HCT116 (cell line): ENCODE data around the gene C11orf52. TPM values are rescaled to one million over a fixed set of nuclear protein-coding genes. Genes with fewer than 3 reads are reported as not detected.

ENCODE experiments used
- ATAC-seq: fragments of 200-7000 bp; cut with Tn5 transposase; 2 replicates; pipeline ENCODE4 v1.9.1; 2020; ENCODE audit warnings: mild to moderate bottlenecking, moderate library complexity
- BruUV-seq: library from RNA; stranded (reverse); fragments of 400-500 nt; replicated peaks from 2 replicates; lab custom pipeline; 2021; lab: Mats Ljungman, UMichigan
- CTCF ChIA-PET: fragments of 300-600 bp; sonication (Branson Sonifier 250); formaldehyde crosslinking; loops from one replicate; lab custom pipeline; 2021; ENCODE audit warnings: antibody characterized with exemption; lab: Charles Lee
- POLR2A ChIA-PET: fragments of 300-600, 350-600 bp; sonication (Branson Sonifier 250); formaldehyde crosslinking; loops from one replicate; lab custom pipeline; 2021; ENCODE audit warnings: antibody characterized with exemption; lab: Charles Lee
- RAD21 ChIA-PET, 2 experiments: fragments of 300-600 bp; sonication (Branson Sonifier 250); formaldehyde crosslinking; loops; one replicate each; lab custom pipeline; 2023; ENCODE audit warnings: low total read pairs in 2 of 2; ENCODE audit not compliant: uncharacterized antibody in 2 of 2, unreplicated experiment in 2 of 2, low non-redundant PET in 1 of 2; lab: Charles Lee
- DNase-seq: peaks from one replicate; pipeline ENCODE4 v3.0.0-alpha.2; 2010; ENCODE audit warnings: low read depth, low spot score
- H2AFZ ChIP-seq: fragments of 200-600 bp; shearing (Covaris generic), sonication (generic); 2 replicates; pipeline ENCODE4 v1.6.1; 2017; ENCODE audit warnings: low read depth, mixed run types, mixed read lengths, antibody characterized with exemption, low read length; ENCODE audit not compliant: poor library complexity, severe bottlenecking
- H3K27ac ChIP-seq: 2 replicates; pipeline ENCODE4 v1.5.1; 2012; ENCODE audit warnings: low read depth, low read length
- H3K27me3 ChIP-seq: fragments of 200-600 bp; sonication (generic); 2 replicates; pipeline ENCODE4 v1.6.1; 2016; ENCODE audit warnings: mixed run types, low read length, mixed read lengths; ENCODE audit not compliant: insufficient read depth
- H3K36me3 ChIP-seq, 2 experiments: fragments of 200-500 bp in 1 of 2; fragments of 200-600 bp in 1 of 2; sonication (Bioruptor generic) in 1 of 2; sonication (generic) in 1 of 2; 2 replicates each; pipeline versions ENCODE4 v1.5.1 to v1.6.1; 2014 to 2016; ENCODE audit warnings: low read length in 2 of 2, inconsistent platforms in 1 of 2, mixed read lengths in 1 of 2, mixed run types in 1 of 2; ENCODE audit not compliant: insufficient read depth in 2 of 2, control insufficient read depth in 1 of 2
- H3K4me1 ChIP-seq, 2 experiments: fragments of 200-600 bp in 1 of 2; sonication (generic) in 1 of 2; 2 replicates each; pipeline versions ENCODE4 v1.5.1 to v1.6.1; 2012 to 2017; ENCODE audit warnings: low read length in 2 of 2, inconsistent platforms in 1 of 2, mild to moderate bottlenecking in 1 of 2, mixed read lengths in 1 of 2, mixed run types in 1 of 2, moderate library complexity in 1 of 2; ENCODE audit not compliant: insufficient read depth in 2 of 2, control insufficient read depth in 1 of 2
- H3K4me2 ChIP-seq: fragments of 200-600 bp; sonication (generic); 2 replicates; pipeline ENCODE4 v1.6.1; 2017; ENCODE audit warnings: mixed run types, low read length, mixed read lengths
- H3K4me3 ChIP-seq, 2 experiments: fragments of 200-600 bp in 1 of 2; sonication (generic) in 1 of 2; replicated peaks in 1 of 2; 2 replicates each; pipeline ENCODE4 v1.5.1; 2011 to 2016; ENCODE audit warnings: low read length in 2 of 2, control low read depth in 1 of 2, low read depth in 1 of 2, mild to moderate bottlenecking in 1 of 2, mixed read lengths in 1 of 2, mixed run types in 1 of 2
- H3K79me2 ChIP-seq: fragments of 200-600 bp; sonication (generic); 2 replicates; pipeline ENCODE4 v1.6.1; 2017; ENCODE audit warnings: mild to moderate bottlenecking, mixed run types, low read length, moderate library complexity, mixed read lengths; ENCODE audit not compliant: insufficient read depth
- H3K9ac ChIP-seq: fragments of 200-600 bp; sonication (generic); 2 replicates; pipeline ENCODE4 v1.6.1; 2016; ENCODE audit warnings: low read length, mixed read lengths
- H3K9me2 ChIP-seq: fragments of 200-600 bp; sonication (generic), shearing (Covaris generic); 2 replicates; pipeline ENCODE4 v1.6.1; 2017; ENCODE audit warnings: mixed run types, mild to moderate bottlenecking, moderate library complexity; ENCODE audit not compliant: insufficient read depth
- H3K9me3 ChIP-seq, 2 experiments: fragments of 200-500 bp in 1 of 2; fragments of 200-600 bp in 1 of 2; sonication (Bioruptor generic) in 1 of 2; sonication (generic) in 1 of 2; 2 replicates each; pipeline ENCODE4 v1.6.1; 2014 to 2017; ENCODE audit warnings: low read length in 2 of 2, mixed read lengths in 2 of 2, inconsistent platforms in 1 of 2, low read depth in 1 of 2, mild to moderate bottlenecking in 1 of 2, mixed run types in 1 of 2, moderate library complexity in 1 of 2; ENCODE audit not compliant: control insufficient read depth in 1 of 2, insufficient read depth in 1 of 2
- H4K20me1 ChIP-seq: fragments of 200-600 bp; sonication (generic), shearing (Covaris generic); 2 replicates; pipeline ENCODE4 v1.6.1; 2017; ENCODE audit warnings: mixed run types, mild to moderate bottlenecking, moderate library complexity; ENCODE audit not compliant: insufficient read depth
- CBX3 ChIP-seq: IDR thresholded peaks from 2 replicates; pipeline ENCODE4 v1.6.1; 2012; ENCODE audit warnings: low read depth
- CTCF ChIP-seq, 3 experiments: fragments of 200-600 bp in 1 of 3; sonication (generic) in 1 of 3; IDR thresholded peaks in 2 of 3; conservative IDR thresholded peaks in 1 of 3; 2 replicates each; pipeline ENCODE4 v1.5.1; 2012 to 2017; ENCODE audit warnings: low read depth in 2 of 3, low read length in 2 of 3, antibody characterized with exemption in 1 of 3, borderline replicate concordance in 1 of 3, control low read depth in 1 of 3, mild to moderate bottlenecking in 1 of 3, mixed read lengths in 1 of 3, mixed run types in 1 of 3, moderate library complexity in 1 of 3; ENCODE audit not compliant: insufficient read depth in 1 of 3
- ELF1 ChIP-seq: IDR thresholded peaks from 2 replicates; pipeline ENCODE4 v1.6.1; 2012; ENCODE audit warnings: low read depth, borderline replicate concordance
- EZH2 ChIP-seq: fragments of 200-600 bp; sonication (generic); IDR thresholded peaks from 2 replicates; pipeline ENCODE4 v1.6.1; 2017; ENCODE audit warnings: antibody characterized with exemption, mixed run types
- EZH2phosphoT487 ChIP-seq: fragments of 200-600 bp; IDR thresholded peaks from 2 replicates; pipeline ENCODE4 v1.6.1; 2018; ENCODE audit warnings: antibody characterized with exemption, borderline replicate concordance
- FOSL1 ChIP-seq: IDR thresholded peaks from 2 replicates; pipeline ENCODE4 v1.6.1; 2012; ENCODE audit warnings: low read depth
- JUND ChIP-seq: IDR thresholded peaks from 2 replicates; pipeline ENCODE4 v1.6.1; 2012
- MAX ChIP-seq: IDR thresholded peaks from 2 replicates; pipeline ENCODE4 v1.6.1; 2012
- POLR2AphosphoS5 ChIP-seq: IDR thresholded peaks from 2 replicates; pipeline ENCODE4 v1.6.1; 2011; ENCODE audit warnings: mild to moderate bottlenecking, low read depth, low read length, moderate library complexity
- RAD21 ChIP-seq: IDR thresholded peaks from 2 replicates; pipeline ENCODE4 v1.6.1; 2012; ENCODE audit warnings: low read depth, mild to moderate bottlenecking
- REST ChIP-seq: IDR thresholded peaks from 2 replicates; pipeline ENCODE4 v1.6.1; 2012; ENCODE audit warnings: low read depth
- SIN3A ChIP-seq: IDR thresholded peaks from 2 replicates; pipeline ENCODE4 v1.6.1; 2012; ENCODE audit warnings: low read depth
- SP1 ChIP-seq: IDR thresholded peaks from 2 replicates; pipeline ENCODE4 v1.6.1; 2012; ENCODE audit warnings: low read depth
- TCF7L2 ChIP-seq: IDR thresholded peaks from 2 replicates; pipeline ENCODE4 v1.7.0; 2011; ENCODE audit warnings: borderline replicate concordance, inconsistent platforms; ENCODE audit not compliant: insufficient read depth, insufficient read length; ENCODE audit errors: extremely low read depth
- YY1 ChIP-seq: IDR thresholded peaks from 2 replicates; pipeline ENCODE4 v1.6.1; 2011; ENCODE audit warnings: low read length, low read depth, moderate library complexity, mild to moderate bottlenecking; ENCODE audit not compliant: insufficient replicate concordance; ENCODE audit errors: extremely low read depth
- ZFX ChIP-seq: fragments of 450-650 bp; IDR thresholded peaks from 2 replicates; pipeline ENCODE4 v1.6.1; 2017
- ZNF274 ChIP-seq: fragments of 200-500 bp; sonication (Bioruptor generic); IDR thresholded peaks from 2 replicates; pipeline ENCODE4 v1.6.1; 2014; ENCODE audit warnings: mild to moderate bottlenecking, low read depth, low read length, inconsistent platforms
- intact Hi-C: fragments of 100-400 bp; cut with micrococcal nuclease; formaldehyde crosslinking; loops from 2 replicates; pipeline ENCODE4 v1.10.0; 2022
- total RNA-seq: library from RNA; stranded (reverse); gene quantifications from one replicate; pipeline ENCODE4 v1.2.1, GENCODE V29; 2021; ENCODE audit not compliant: unreplicated experiment
- TF ChIP-seq, protein P1 (sequence below): IDR thresholded peaks from 2 replicates; pipeline ENCODE4 v1.6.1; 2011; ENCODE audit warnings: mild to moderate bottlenecking, low read length, moderate library complexity; ENCODE audit not compliant: insufficient replicate concordance; ENCODE audit errors: extremely low read depth

Gene C11orf52
- total RNA-seq, 1 experiment from 2014 or later: 4.6 TPM

GRCh38 chr11:111878849-111879636 is 39.7 kb upstream of the C11orf52 start, which contains the start of the genes CFAP68 and FDXACB1:
Gene CFAP68, plus strand, starts transcription at chr11:111879541. Its CDS starts 20 bp downstream, at chr11:111879561.
Gene FDXACB1, minus strand, starts transcription at chr11:111879165. Its CDS starts 33 bp downstream, at chr11:111879132.
- Histone ChIP-seq H3K4me2 (peak within 1 kb of the TSS; percentile 90), H3K36me3 (peaks cover 0 to 9% of the 10 kb centered on the region in 2 experiments; a peak in 1 of 4 replicates), H3K9me2 (no peaks in the 10 kb centered on the region), H3K4me1 (peaks cover 3 to 15% of the 10 kb centered on the region in 2 experiments; a peak in 3 of 4 replicates), H3K27ac (peak within 1 kb of the TSS; percentile 65), H3K9ac (peak within 1 kb of the TSS; percentile 86), H2AFZ (peak within 1 kb of the TSS; percentile 88), H3K79me2 (0 out of 2 replicates have a peak, but pooled peaks cover 4% of the 10 kb centered on the region), H3K4me3 (peak within 1 kb of the TSS; percentile 83 to 91), H3K27me3 (no peaks in the 10 kb centered on the region), H3K9me3 (no peaks in the 10 kb centered on the region), H4K20me1 (no peaks in the 10 kb centered on the region)
- ChIA-PET POLR2A (no interaction called here), CTCF (interaction anchor here (1.2 kb wide), 1 partner anchor 103 kb away, joined by 4 read pairs; no protein-coding TSS in a partner anchor), RAD21 (no interaction called here)
- DNase-seq: peak; percentile 98
- ATAC-seq: peak; percentile 85
- no TSS peak for BruUV-seq
- intact Hi-C loops: loop anchor here (1.0 to 5.0 kb wide), 3 partner anchors 103 to 283 kb away; partner anchors contain the start of genes IL18, SDHD and TIMM8B
- TF ChIP-seq YY1 (peak; percentile 73), SIN3A (peak; percentile 65), FOSL1 (no peak), REST (no peak), ZFX (no peak; the same call in 1 of the 2 replicates), JUND (no peak; the same call in 1 of the 2 replicates), CTCF (IDR thresholded peaks at IDR 0.05 in 2 of 3, conservative IDR thresholded peaks at IDR 0.05 in 1 of 3; ENCODE audit: borderline replicate concordance in 1 of 3, insufficient read depth in 1 of 3, low read depth in 2 of 3, low read length in 2 of 3) (peak; percentile 78 to 91 (median 87)), TCF7L2 (peak; percentile 92), EZH2phosphoT487 (no peak), MAX (peak; percentile 81), RAD21 (peak; percentile 91), POLR2AphosphoS5 (peak; percentile 79), ZNF274 (no peak), EZH2 (no peak), ELF1 (no peak), SP1 (peak; percentile 86), CBX3 (peak; percentile 82)
- TF ChIP-seq, protein P1, sequence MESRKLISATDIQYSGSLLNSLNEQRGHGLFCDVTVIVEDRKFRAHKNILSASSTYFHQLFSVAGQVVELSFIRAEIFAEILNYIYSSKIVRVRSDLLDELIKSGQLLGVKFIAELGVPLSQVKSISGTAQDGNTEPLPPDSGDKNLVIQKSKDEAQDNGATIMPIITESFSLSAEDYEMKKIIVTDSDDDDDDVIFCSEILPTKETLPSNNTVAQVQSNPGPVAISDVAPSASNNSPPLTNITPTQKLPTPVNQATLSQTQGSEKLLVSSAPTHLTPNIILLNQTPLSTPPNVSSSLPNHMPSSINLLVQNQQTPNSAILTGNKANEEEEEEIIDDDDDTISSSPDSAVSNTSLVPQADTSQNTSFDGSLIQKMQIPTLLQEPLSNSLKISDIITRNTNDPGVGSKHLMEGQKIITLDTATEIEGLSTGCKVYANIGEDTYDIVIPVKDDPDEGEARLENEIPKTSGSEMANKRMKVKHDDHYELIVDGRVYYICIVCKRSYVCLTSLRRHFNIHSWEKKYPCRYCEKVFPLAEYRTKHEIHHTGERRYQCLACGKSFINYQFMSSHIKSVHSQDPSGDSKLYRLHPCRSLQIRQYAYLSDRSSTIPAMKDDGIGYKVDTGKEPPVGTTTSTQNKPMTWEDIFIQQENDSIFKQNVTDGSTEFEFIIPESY: peak; percentile 8
